ENCODE measurements around the gene HECTD4. TPM values are rescaled to one million over a fixed set of nuclear protein-coding genes. Genes with fewer than 3 reads are reported as not detected.
A peak's percentile ranks its signal among the peaks of the same experiment; 100 is the strongest.
"Not testable (repeated sequence)": the region's sequence is repeated elsewhere in the genome, so short reads cannot be mapped to it uniquely, and the experiment has no call there.

The HECTD4 gene
- total and polyA plus RNA-seq, 2 experiments from 2014 or later = 29.4 to 33.7 TPM

GRCh38 chr12:112342587-112342986, 39.6 kb downstream of the HECTD4 start:
- DNase-seq (ENCODE audit: low read depth in 1 of 2, low spot score in 1 of 2) = peak in 1 of 2 donors; percentile 13
- TF ChIP-seq, protein P1, sequence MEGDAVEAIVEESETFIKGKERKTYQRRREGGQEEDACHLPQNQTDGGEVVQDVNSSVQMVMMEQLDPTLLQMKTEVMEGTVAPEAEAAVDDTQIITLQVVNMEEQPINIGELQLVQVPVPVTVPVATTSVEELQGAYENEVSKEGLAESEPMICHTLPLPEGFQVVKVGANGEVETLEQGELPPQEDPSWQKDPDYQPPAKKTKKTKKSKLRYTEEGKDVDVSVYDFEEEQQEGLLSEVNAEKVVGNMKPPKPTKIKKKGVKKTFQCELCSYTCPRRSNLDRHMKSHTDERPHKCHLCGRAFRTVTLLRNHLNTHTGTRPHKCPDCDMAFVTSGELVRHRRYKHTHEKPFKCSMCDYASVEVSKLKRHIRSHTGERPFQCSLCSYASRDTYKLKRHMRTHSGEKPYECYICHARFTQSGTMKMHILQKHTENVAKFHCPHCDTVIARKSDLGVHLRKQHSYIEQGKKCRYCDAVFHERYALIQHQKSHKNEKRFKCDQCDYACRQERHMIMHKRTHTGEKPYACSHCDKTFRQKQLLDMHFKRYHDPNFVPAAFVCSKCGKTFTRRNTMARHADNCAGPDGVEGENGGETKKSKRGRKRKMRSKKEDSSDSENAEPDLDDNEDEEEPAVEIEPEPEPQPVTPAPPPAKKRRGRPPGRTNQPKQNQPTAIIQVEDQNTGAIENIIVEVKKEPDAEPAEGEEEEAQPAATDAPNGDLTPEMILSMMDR (IDR thresholded peaks at IDR 0.05; ENCODE audit: low read depth, low read length) = no peak
- Histone ChIP-seq H3K27me3 (no peaks in the 10 kb centered on the region), H3K4me1 (ENCODE audit: low read depth) (peaks cover 7% of the 10 kb centered on the region), H3K27ac (no peak overlapping the region), H3K9me3 (ENCODE audit: low read depth) (no peaks in the 10 kb centered on the region), H3K36me3 (no peaks in the 10 kb centered on the region), H3K4me3 (no peak overlapping the region)

DNA sequence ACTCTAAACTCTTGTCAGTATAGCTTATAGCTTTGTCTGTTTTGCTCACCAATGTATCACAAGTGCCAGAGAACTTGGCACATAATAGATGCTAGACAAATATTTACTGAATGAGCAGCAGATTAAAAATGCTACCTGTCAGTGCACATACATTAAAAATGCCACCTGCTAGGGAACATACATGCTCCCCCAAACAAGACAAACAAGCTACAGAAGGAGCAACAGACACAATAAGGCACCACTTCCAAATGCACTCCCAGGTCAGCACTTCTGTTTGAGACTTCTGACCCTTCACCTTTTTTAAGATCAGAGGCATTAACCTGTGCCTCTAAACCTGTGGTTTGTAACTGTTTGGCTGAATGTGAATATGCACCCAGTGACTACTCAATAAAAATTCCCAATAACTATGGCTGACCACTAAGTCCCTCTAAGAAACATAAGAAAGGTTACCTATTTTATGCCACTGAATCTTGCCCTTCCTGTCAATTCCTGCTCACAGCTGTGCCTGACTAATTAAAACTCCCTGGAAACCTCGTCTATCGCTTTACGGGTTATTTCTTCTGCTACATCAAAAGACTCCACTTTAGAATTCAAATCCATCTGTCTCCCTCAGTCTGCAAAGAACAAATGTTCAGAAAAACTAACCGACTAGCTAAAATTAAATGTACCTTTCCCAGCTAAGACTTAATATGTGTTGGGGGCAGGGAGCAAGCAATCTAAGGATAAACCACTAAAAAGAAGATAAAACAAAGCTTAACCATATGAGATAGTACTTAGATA, 41.0 kb downstream of the HECTD4 start:
- no peaks in the 10 kb centered on the region for H3K27me3 ChIP-seq
- TF ChIP-seq, protein P1 (IDR thresholded peaks at IDR 0.05; ENCODE audit: low read depth, low read length) = no peak
- no peaks in the 10 kb centered on the region for H3K9me3 ChIP-seq (ENCODE audit: low read depth)
- peaks cover 4% of the 10 kb centered on the region for H3K4me1 ChIP-seq (ENCODE audit: low read depth)
- H3K27ac ChIP-seq = peak overlapping the region; percentile 10
- DNase-seq (ENCODE audit: low read depth in 1 of 2, low spot score in 1 of 2) = no peak
- H3K4me3 ChIP-seq = no peak overlapping the region
- no peaks in the 10 kb centered on the region for H3K36me3 ChIP-seq

DNA sequence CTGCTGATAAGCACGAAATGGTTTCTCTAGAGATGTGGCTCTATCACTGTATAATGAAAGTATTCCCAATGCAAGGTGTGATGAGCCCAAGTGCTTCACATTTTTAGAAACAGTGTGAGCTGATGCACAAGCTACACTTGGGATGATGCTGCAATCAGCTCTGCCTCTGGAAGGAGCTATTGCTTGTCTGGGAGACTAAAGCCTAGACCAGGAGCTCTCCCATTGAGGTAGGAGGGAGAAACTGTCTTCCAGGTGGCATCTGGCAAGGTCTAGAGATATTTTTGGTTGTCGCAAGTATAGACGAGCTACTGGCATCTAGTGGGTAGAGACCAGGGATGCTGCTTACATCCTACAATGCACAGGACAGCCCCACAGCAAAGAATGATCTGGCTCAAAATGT, 42.0 kb downstream of the HECTD4 start:
- no peak overlapping the region for H3K27ac ChIP-seq
- no peaks in the 10 kb centered on the region for H3K36me3 ChIP-seq
- H3K9me3 ChIP-seq (ENCODE audit: low read depth) = no peaks in the 10 kb centered on the region
- no peak overlapping the region for H3K4me3 ChIP-seq
- TF ChIP-seq, protein P1 (IDR thresholded peaks at IDR 0.05; ENCODE audit: low read depth, low read length) = no peak
- H3K4me1 ChIP-seq (ENCODE audit: low read depth) = peaks cover 4% of the 10 kb centered on the region
- DNase-seq (ENCODE audit: low read depth in 1 of 2, low spot score in 1 of 2) = no peak
- H3K27me3 ChIP-seq = no peaks in the 10 kb centered on the region

DNA sequence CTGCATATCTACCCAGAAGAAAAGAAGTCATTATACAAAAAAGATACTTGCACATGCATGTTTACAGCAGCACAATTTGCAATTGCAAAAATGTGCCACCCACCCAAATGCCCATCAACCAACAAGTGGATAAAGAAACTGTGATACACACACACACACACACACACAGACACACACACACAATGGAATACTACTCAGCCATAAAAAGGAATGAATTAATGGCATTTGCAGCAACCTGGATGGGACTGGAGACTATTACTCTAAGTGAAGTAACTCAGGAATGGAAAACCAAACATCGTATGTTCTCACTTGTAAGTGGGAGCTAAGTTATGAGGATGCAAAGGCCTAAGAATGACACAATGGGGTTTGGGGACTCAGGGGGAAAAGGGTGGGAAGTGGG, 47.2 kb downstream of the HECTD4 start:
- H3K4me1 ChIP-seq (ENCODE audit: low read depth); H3K9me3 ChIP-seq (ENCODE audit: low read depth); H3K27ac ChIP-seq; H3K4me3 ChIP-seq; H3K36me3 ChIP-seq; DNase-seq (ENCODE audit: low read depth in 1 of 2, low spot score in 1 of 2); H3K27me3 ChIP-seq: not testable (repeated sequence)

DNA sequence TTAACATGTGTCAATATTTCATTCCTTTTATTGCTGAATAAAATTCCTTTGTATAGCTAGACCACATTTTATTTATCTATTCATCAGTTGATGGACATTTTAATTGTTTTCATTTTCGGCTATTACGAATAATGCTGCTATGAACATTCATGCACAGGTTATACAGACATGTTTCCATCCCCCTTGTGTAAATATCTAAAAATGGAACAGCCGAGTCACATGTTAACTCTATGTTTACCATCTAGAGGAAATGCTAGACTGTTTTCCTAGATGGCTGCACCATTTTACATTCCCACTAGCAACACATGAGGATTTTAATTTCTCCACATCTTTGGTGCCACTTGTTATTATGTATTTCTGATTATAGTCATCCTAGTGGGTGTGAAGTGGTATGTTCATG, 49.2 kb downstream of the HECTD4 start:
- Histone ChIP-seq H3K4me1 (ENCODE audit: low read depth) (no peaks in the 10 kb centered on the region), H3K36me3 (no peaks in the 10 kb centered on the region), H3K27me3 (no peaks in the 10 kb centered on the region), H3K27ac (no peak overlapping the region), H3K9me3 (ENCODE audit: low read depth) (no peaks in the 10 kb centered on the region), H3K4me3 (no peak overlapping the region)
- no peak for DNase-seq (ENCODE audit: low read depth in 1 of 2, low spot score in 1 of 2)
- TF ChIP-seq, protein P1 (IDR thresholded peaks at IDR 0.05; ENCODE audit: low read depth, low read length) = no peak

- Histone ChIP-seq H3K27me3 (no peaks in the 10 kb centered on the region), H3K27ac (no peak overlapping the region), H3K36me3 (no peaks in the 10 kb centered on the region), H3K9me3 (ENCODE audit: low read depth) (no peaks in the 10 kb centered on the region), H3K4me1 (ENCODE audit: low read depth) (no peaks in the 10 kb centered on the region), H3K4me3 (no peak overlapping the region)
- DNase-seq (ENCODE audit: low read depth in 1 of 2, low spot score in 1 of 2) = no peak
- TF ChIP-seq, protein P1 (IDR thresholded peaks at IDR 0.05; ENCODE audit: low read depth, low read length) = no peak
Observed at GRCh38 chr12:112331886-112332285, 50.3 kb downstream of the HECTD4 start.
